ENCODE measurements around the gene CABS1.

The CABS1 gene

GRCh38 chr4:70371987-70372386, 37.2 kb downstream of the CABS1 start:
- no peak for TF ChIP-seq CTCF (IDR thresholded peaks at IDR 0.05; ENCODE audit: insufficient read depth, missing control alignments)
- DNase-seq (ENCODE audit: insufficient read length, low spot score) (no peak), FAIRE-seq (no peak)

- FAIRE-seq: no peak
- no peak for TF ChIP-seq CTCF (IDR thresholded peaks at IDR 0.05; ENCODE audit: insufficient read depth, missing control alignments)
Observed at GRCh38 chr4:70372760-70373159, 38.0 kb downstream of the CABS1 start.

GRCh38 chr4:70380578-70380977, 45.8 kb downstream of the CABS1 start:
- TF ChIP-seq CTCF (IDR thresholded peaks at IDR 0.05; ENCODE audit: insufficient read depth, missing control alignments): no peak
- DNase-seq (ENCODE audit: insufficient read length, low spot score) (no peak), FAIRE-seq (no peak)

More at GRCh38 chr4:70372760-70373159, 38.0 kb downstream of the CABS1 start:
- DNase-seq (ENCODE audit: insufficient read length, low spot score): no peak

- DNase-seq (ENCODE audit: insufficient read length, low spot score) (no peak), FAIRE-seq (no peak)
- no peak for TF ChIP-seq CTCF (IDR thresholded peaks at IDR 0.05; ENCODE audit: insufficient read depth, missing control alignments)
Observed at GRCh38 chr4:70382691-70383181, 48.0 kb downstream of the CABS1 start, which contains the start of gene SMR3B. SMR3B (plus strand) TSS chr4:70383131; CDS start chr4:70384511, 1,380 bp downstream.

Measured in D721Med (cell line).